Measurements from ENCODE around the gene NAA38. TPM values are rescaled to one million over a fixed set of nuclear protein-coding genes. Genes with fewer than 3 reads are reported as not detected.
A peak's percentile ranks its signal among the peaks of the same experiment; 100 is the strongest.

NAA38 gene
- total and polyA plus RNA-seq, 2 experiments from 2014 or later = 71.5 to 185 TPM

DNA sequence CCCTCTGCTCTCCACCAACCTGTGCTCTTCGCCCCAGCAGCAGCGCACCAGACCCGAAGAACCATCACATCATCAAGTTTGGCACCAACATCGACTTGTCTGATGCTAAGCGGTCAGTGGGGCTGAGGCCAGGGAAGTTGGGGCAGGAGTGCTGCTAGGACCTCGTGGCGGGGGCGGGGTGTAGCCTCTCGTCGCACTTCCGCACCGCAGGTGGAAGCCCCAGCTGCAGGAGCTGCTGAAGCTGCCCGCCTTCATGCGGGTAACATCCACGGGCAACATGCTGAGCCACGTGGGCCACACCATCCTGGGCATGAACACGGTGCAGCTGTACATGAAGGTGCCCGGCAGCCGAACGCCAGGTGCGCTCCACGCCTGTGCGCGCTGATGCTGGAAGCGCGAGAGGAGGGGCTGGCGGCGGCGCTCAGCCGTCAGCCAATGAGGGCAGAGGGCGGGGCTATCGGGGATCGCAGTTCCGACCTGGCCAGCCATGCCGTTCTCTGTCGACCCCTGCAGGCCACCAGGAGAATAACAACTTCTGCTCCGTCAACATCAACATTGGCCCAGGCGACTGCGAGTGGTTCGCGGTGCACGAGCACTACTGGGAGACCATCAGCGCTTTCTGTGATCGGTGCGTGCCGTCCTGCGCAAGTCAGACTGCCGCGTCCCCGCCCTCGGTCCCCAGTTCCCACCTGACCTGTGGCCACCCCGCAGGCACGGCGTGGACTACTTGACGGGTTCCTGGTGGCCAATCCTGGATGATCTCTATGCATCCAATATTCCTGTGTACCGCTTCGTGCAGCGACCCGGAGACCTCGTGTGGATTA lies 5.7 kb downstream of the NAA38 start:
- no peaks in the 10 kb centered on the region for H3K9me2 ChIP-seq (ENCODE audit: insufficient read depth)
- no peak for TF ChIP-seq EZH2phosphoT487 (IDR thresholded peaks at IDR 0.05; ENCODE audit: insufficient read depth, low read depth)
- TF ChIP-seq EZH2 (IDR thresholded peaks at IDR 0.05; ENCODE audit: insufficient read depth, poor library complexity, severe bottlenecking) = no peak
- H3K27ac ChIP-seq = no peak overlapping the region
- WGBS, 2 experiments (ENCODE audit: low coverage in 1 of 2, low lambda C conversion rate in 2 of 2, missing lambda C conversion rate in 2 of 2) = 25 to 27% methylated on average over 53 to 59 of the region's 60 CpGs
- H3F3A ChIP-seq (ENCODE audit: insufficient read depth) = peaks cover 36% of the 10 kb centered on the region; the same call in 1 of the 2 replicates
- peak; percentile 93 for DNase-seq
- no peak overlapping the region for H2AFZ ChIP-seq
- H3K4me2 ChIP-seq (ENCODE audit: unreplicated experiment) = no peak overlapping the region
- in situ Hi-C loops (cut with MboI) = loop anchor here (10.0 kb wide), 1 partner anchor 107 kb away; no protein-coding TSS in a partner anchor
- H3K9ac ChIP-seq = no peak overlapping the region
- H3K79me2 ChIP-seq (ENCODE audit: insufficient read depth) = peaks cover 54% of the 10 kb centered on the region
- no peaks in the 10 kb centered on the region for H3K27me3 ChIP-seq (replicated peaks; ENCODE audit: insufficient read depth)
- no peaks in the 10 kb centered on the region for H4K20me1 ChIP-seq (ENCODE audit: insufficient read depth)
- 0 out of 2 replicates have a peak, but pooled peaks cover 8% of the 10 kb centered on the region for H3K4me1 ChIP-seq (ENCODE audit: insufficient read depth)
- no peak overlapping the region for H3K4me3 ChIP-seq
- no peaks in the 10 kb centered on the region; the same call in 1 of the 2 replicates for H3K36me3 ChIP-seq (ENCODE audit: low read depth)
- no peaks in the 10 kb centered on the region for H3K9me3 ChIP-seq (ENCODE audit: low read depth)

DNA sequence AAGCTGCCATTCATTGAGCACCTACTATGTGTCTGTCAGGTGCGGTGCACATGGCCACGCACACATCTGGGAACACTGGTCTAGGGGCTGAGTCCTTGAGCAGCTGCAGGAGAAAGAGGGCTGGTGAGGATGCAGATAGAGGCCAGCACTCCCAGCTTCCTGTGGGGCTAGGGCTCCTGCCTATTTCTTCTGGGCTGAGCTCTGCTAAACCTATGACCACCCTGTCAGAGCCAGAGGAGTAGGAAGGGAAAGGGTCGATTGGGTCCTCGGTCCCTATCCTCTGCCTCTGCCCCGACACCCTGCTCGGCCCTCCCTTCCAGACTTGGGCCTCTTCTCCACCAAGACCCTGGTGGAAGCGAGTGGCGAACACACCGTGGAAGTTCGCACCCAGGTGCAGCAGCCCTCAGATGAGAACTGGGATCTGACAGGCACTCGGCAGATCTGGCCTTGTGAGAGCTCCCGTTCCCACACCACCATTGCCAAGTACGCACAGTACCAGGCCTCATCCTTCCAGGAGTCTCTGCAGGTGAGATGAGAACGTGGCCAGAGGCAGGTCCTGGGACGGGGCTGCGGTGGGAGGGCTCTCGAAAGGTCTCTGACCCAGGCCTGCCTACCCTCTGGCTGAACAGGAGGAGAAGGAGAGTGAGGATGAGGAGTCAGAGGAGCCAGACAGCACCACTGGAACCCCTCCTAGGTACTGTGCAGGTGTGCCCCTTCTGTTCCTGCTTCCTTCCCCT lies 6.5 kb downstream of the NAA38 start:
- H3K9me3 ChIP-seq (ENCODE audit: low read depth) = no peaks in the 10 kb centered on the region
- H3K4me1 ChIP-seq (ENCODE audit: insufficient read depth) = 0 out of 2 replicates have a peak, but pooled peaks cover 8% of the 10 kb centered on the region
- H3K9ac ChIP-seq = no peak overlapping the region
- in situ Hi-C loops (cut with MboI) = loop anchor here (10.0 kb wide), 1 partner anchor 106 kb away; no protein-coding TSS in a partner anchor
- H3K79me2 ChIP-seq (ENCODE audit: insufficient read depth) = peaks cover 58% of the 10 kb centered on the region
- H4K20me1 ChIP-seq (ENCODE audit: insufficient read depth) = no peaks in the 10 kb centered on the region
- no peaks in the 10 kb centered on the region for H3K27me3 ChIP-seq (replicated peaks; ENCODE audit: insufficient read depth)
- H3K27ac ChIP-seq = no peak overlapping the region
- H3F3A ChIP-seq (ENCODE audit: insufficient read depth) = peaks cover 29% of the 10 kb centered on the region; the same call in 1 of the 2 replicates
- 87 to 90% methylated on average over 17 of the region's 17 CpGs for WGBS, 2 experiments (ENCODE audit: low coverage in 1 of 2, low lambda C conversion rate in 2 of 2, missing lambda C conversion rate in 2 of 2)
- H3K4me2 ChIP-seq (ENCODE audit: unreplicated experiment) = no peak overlapping the region
- TF ChIP-seq EZH2 (IDR thresholded peaks at IDR 0.05; ENCODE audit: insufficient read depth, poor library complexity, severe bottlenecking) (no peak), EZH2phosphoT487 (IDR thresholded peaks at IDR 0.05; ENCODE audit: insufficient read depth, low read depth) (no peak)
- no peaks in the 10 kb centered on the region for H3K9me2 ChIP-seq (ENCODE audit: insufficient read depth)
- no peak overlapping the region for H2AFZ ChIP-seq
- no peak for DNase-seq
- H3K36me3 ChIP-seq (ENCODE audit: low read depth) = no peaks in the 10 kb centered on the region; the same call in 1 of the 2 replicates
- no peak overlapping the region for H3K4me3 ChIP-seq

DNA sequence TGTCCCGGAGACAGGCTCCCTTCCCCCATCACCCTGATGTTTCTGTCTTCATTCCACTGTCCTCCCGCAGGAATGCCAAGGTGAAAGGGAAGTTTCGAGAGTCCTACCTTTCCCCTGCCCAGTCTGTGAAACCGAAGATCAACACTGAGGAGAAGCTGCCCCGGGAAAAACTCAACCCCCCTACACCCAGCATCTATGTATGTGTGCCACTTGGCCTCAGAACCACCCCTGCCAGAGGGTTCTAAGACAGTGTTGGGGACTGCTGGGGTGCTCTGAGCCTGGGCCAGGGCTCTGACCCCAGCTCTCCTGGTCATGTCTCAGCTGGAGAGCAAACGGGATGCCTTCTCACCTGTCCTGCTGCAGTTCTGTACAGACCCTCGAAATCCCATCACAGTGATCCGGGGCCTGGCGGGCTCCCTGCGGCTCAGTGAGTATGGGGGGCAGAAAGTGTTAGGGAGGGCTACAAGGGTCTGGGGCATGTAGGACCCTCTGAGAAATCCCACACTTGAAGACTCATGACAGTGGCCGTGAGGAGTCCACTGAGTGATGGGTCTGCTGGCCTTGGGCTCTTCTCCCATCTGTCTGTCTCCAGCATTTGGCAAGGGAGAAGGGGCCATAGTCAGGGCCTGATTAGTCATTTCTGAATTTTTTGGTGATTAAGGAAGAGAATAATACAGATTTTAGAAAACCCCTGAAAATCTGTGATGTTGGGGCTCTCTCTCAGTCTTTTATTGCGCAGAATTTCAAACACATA lies 7.4 kb downstream of the NAA38 start:
- no peak overlapping the region for H3K4me3 ChIP-seq
- H3K4me1 ChIP-seq (ENCODE audit: insufficient read depth) = no peaks in the 10 kb centered on the region; the same call in 1 of the 2 replicates
- H3K27me3 ChIP-seq (replicated peaks; ENCODE audit: insufficient read depth) = no peaks in the 10 kb centered on the region
- H3K9me3 ChIP-seq (ENCODE audit: low read depth) = no peaks in the 10 kb centered on the region
- no peak for TF ChIP-seq EZH2 (IDR thresholded peaks at IDR 0.05; ENCODE audit: insufficient read depth, poor library complexity, severe bottlenecking)
- TF ChIP-seq EZH2phosphoT487 (IDR thresholded peaks at IDR 0.05; ENCODE audit: insufficient read depth, low read depth) = no peak
- no peak for DNase-seq
- 80 to 85% methylated on average over 12 of the region's 12 CpGs for WGBS, 2 experiments (ENCODE audit: low coverage in 1 of 2, low lambda C conversion rate in 2 of 2, missing lambda C conversion rate in 2 of 2)
- peaks cover 20% of the 10 kb centered on the region; the same call in 1 of the 2 replicates for H3F3A ChIP-seq (ENCODE audit: insufficient read depth)
- peaks cover 66% of the 10 kb centered on the region for H3K79me2 ChIP-seq (ENCODE audit: insufficient read depth)
- in situ Hi-C loops (cut with MboI) = loop anchor here (10.0 kb wide), 1 partner anchor 105 kb away; no protein-coding TSS in a partner anchor
- no peaks in the 10 kb centered on the region for H3K9me2 ChIP-seq (ENCODE audit: insufficient read depth)
- H3K4me2 ChIP-seq (ENCODE audit: unreplicated experiment) = no peak overlapping the region
- no peak overlapping the region for H2AFZ ChIP-seq
- H3K9ac ChIP-seq = no peak overlapping the region
- H4K20me1 ChIP-seq (ENCODE audit: insufficient read depth) = no peaks in the 10 kb centered on the region
- no peaks in the 10 kb centered on the region; the same call in 1 of the 2 replicates for H3K36me3 ChIP-seq (ENCODE audit: low read depth)
- H3K27ac ChIP-seq = no peak overlapping the region
